ENCODE data around the gene RFX3.

The RFX3 gene

GRCh38 chr9:3205421-3206095, 320.2 kb downstream of the RFX3 start:
- DNase-seq (ENCODE audit: low spot score) = no peak

DNA sequence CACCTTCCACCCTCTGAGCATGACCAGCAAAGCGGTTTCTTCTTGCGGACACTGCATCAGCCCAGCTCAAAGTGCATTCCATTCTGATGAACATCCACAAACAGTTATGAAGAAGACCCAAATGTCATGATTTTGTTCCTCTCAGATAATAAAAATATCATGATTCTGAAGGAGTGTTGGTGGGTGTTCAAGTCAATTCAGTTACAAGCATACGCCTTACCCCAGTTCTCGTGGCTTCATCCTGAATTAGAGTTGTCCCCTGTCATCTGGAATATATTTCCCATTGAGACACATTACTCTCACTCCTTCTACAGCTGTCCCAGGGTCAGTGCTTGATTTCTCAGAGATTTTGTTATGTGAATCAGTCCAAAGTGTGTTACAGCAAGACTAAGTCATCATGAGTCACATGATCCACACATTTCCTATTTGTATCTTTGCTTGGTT, 325.4 kb downstream of the RFX3 start:
- no peak for DNase-seq (ENCODE audit: low spot score)

GRCh38 chr9:3193791-3194190, 332.0 kb downstream of the RFX3 start:
- no peak for DNase-seq (ENCODE audit: low spot score)

DNA sequence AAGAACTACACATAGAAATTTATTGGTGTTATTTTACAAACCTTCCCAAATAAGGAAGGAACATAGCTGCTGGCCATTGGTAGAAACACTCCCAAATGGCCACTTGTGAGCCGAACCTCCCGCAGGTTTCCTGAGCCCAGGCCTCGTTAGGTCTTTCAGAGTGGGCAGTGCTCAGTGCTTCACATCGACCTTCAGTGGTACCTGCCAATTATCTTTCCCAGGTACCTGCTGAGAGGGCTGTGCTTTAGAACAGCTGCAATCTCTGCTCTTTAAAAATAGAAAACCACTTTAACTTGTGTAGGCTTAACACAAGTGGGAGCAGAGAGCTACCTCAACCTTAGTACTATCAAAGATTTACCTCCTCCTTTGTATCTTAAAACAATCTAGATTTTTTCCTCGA, 334.1 kb downstream of the RFX3 start:
- no peak for DNase-seq (ENCODE audit: low spot score)

DNA sequence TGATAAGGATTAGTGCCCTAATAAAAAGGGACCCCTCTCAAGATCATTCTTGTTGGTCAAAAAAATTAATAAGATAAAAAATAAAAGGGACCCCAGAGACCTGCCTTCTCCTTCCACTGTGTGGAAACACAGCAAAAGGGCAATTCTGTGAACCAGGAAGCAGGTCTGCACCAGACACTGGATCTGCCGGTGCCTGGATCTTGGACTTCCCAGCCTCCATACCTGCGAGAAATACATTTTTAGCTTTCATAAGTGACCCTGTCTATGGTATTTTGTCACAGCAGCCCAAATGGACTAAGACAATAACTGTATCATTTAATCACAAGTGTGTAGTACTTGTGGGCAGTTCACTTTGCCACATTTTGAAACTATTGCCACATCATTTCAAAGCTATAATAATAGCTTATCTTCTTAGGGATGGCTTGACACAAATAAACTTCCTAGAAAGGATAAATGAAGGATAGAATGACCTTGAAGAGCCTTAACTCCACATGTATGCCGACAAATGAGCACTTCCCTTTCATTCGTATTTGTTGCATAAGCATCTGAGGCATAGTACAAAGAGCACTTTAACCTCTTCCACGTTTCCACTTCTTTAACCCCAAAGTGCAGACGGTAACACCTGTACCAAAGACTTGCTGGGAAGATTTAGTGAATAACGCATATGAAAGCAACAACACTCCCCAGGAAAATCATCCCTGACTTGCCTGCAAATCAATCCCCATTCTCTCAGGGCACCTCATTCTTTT, 336.5 kb downstream of the RFX3 start:
- DNase-seq (ENCODE audit: low spot score) = no peak

- DNase-seq (ENCODE audit: low spot score) = no peak
Measured at GRCh38 chr9:3186751-3187150, 339.1 kb downstream of the RFX3 start.

DNA sequence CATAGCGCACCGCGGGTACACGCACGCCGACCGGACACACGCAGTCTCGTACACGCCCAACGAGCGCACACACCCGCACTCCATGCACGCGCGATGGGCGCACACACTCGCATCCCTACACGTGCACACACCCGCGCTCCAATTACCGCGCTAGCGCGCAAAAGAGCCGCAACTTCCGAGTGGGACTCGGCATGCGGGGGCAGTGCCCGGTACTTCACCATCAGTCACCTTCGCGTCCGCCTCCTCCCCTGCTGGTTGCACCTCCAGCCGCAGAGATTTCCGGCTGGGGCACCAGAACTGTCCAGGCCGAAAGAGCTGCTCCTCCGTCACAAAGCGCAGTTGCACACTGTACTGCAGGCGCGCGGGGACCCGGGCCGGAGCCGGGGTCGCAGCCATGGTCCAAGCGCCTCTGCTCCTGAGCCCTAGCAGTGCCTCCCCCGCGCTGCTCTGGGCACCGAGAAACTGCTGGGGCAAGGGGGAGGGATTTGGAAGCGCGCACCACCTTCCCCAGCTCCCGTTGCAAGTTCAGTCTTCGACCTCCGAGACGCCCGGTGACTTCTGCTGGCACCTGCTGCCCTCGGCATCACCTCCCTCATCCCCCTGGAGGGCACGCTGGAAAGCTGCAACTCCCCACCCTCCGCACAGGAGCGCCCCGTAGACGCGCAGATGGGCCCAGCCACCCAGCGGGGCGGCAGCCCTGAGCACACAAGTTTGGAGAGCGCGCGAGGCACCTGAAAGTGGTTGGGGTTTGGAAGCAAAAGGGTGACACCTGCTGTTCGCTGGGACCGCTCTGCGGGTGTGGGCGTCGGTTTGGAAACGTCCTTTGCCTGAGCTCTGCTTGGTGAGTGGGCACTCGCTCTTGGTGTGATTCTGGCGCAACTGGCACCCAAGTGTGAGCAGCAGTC, 344.5 kb downstream of the RFX3 start:
- DNase-seq (ENCODE audit: low spot score) = peak; percentile 6

DNA sequence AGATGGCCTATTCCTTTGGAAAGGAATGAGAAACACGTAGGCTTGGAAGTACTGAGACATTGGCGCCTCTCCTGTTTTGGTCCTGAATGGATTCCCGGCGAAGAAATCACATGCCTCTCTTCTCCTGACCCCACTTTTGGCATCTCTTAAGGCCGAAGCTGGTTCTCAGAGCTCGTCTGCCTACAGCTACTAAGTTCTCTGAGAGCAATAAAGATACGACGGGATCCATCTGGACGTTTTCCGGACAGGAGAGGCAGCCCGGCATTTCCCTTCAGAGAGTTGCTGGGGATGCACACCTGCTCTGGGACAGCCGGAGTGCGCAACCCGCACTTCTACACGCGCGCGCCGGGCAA, 345.1 kb downstream of the RFX3 start:
- no peak for DNase-seq (ENCODE audit: low spot score)

DNA sequence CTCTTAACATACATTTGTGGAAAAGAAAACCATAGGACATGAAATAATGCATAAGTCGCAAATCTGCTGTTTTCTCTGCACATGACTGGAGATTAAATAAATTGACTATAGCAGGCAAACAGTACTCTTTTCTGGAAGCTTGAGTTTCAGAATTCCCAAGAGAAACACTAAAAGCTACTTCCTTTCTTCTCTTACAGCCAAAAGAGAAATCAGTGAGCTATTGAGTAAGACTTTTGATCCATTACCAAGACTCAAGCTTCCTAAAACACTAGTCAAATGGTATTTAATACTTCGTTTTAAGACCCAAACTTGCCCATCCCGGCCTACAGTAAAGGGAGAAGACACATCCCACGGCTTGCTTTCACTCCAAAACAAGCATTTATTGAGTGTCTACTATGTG, 346.1 kb downstream of the RFX3 start:
- DNase-seq (ENCODE audit: low spot score) = no peak

GRCh38 chr9:3177936-3178335, 347.9 kb downstream of the RFX3 start:
- no peak for DNase-seq (ENCODE audit: low spot score)

DNA sequence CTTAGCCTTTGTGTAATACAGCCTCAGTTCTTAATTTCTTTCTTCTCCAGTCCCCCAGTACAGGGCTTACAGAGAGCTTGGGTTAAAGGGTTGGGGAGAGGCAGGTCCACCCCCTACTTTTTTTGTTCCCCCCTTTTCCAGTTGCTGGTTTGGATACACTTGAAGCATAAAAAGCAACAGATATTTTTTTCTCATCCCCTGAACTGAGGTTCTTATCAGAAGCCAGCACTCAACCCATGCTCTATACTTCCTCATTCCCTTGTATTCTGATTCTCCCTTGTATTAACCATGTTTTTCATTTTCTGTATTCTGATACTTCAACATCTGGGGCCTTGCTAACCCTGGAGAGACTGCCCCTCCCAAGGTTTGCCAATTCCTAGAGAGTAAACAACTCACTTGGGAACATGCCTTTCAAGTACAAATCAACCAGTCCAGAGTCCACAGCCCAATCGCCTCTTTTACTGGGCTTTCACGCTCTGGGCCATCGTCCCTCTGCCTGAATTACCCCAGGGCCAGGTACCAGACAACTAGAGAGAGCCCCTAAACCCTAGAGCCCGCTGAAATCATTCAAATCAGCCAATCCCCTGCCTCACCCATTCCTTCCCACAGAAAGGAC, 348.5 kb downstream of the RFX3 start:
- DNase-seq (ENCODE audit: low spot score) = no peak

DNA sequence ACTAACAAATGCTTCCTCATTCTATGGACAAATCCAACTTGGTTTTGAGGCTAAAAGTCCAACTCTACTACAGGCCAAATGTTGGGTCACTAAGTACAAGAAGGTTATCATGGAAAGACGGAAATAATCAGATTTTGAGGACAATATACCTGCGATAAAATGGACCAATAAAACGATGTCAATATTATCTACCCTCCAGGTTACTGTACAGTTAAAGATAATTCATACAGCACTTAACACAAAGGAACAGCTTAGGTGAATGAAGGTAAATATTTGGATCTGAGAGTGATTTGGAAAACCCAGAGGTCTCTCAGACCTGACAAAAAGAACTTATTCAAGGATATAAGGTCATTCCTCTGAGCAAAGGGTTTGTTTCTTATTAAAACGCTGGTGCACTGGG, 352.4 kb downstream of the RFX3 start:
- DNase-seq (ENCODE audit: low spot score) = no peak

GRCh38 chr9:3170819-3171218, 355.0 kb downstream of the RFX3 start:
- DNase-seq (ENCODE audit: low spot score) = no peak

All from germinal center (tissue), 1 donor.